B cell (primary cell): ENCODE data around the gene RERE.

Experiments used
- CTCF ChIP-seq: fragments of 200-600 bp; IDR thresholded peaks from one replicate; pipeline ENCODE4 v1.8.0; 2022; ENCODE audit warnings: antibody characterized with exemption, mild to moderate bottlenecking
- EZH2 ChIP-seq: IDR thresholded peaks from 2 replicates; pipeline ENCODE4 v1.6.1; 2012; ENCODE audit warnings: borderline replicate concordance, low read depth, mild to moderate bottlenecking, moderate library complexity, low read length; ENCODE audit not compliant: insufficient read depth, poor library complexity, severe bottlenecking

GRCh38 chr1:8711873-8712412 lies 105.5 kb downstream of the RERE start:
- TF ChIP-seq CTCF (no peak), EZH2 (no peak)
